H1 (cell line): Measurements from ENCODE around the gene KLHL18. TPM values are rescaled to one million over a fixed set of nuclear protein-coding genes. Genes with fewer than 3 reads are reported as not detected.

Experiments
- polyA plus RNA-seq, 7 experiments: library from polyadenylated mRNA; depleted of rRNA in 3 of 7; stranded (reverse) in 5 of 7; unstranded in 2 of 7; fragments of >200 nt in 5 of 7; fragments of 200-250 nt in 2 of 7; gene quantifications; 1 replicate in 5 of 7; 2 replicates in 1 of 7; 4 replicates in 1 of 7; pipeline versions ENCODE4 v1.2.1 to v1.2.3, GENCODE V29; 2011 to 2013; ENCODE audit warnings: missing spikeins in 2 of 7, mixed read lengths in 2 of 7
- small RNA-seq: library from polyadenylated mRNA; stranded (forward); fragments of <200 nt; extraction: miRNeasy Mini kit (QIAGEN cat#:217004); gene quantifications from one replicate; pipeline ENCODE3, GENCODE V24; 2013; ENCODE audit not compliant: insufficient read depth
- total RNA-seq: library from RNA; stranded (reverse); fragmentation: NEBNext Ultra II Directional; extraction: Animal tissue kit (Norgen Biotek cat#: 25700); gene quantifications from 2 replicates; pipeline ENCODE4 v1.2.1, GENCODE V29; 2021

Gene KLHL18
- total and polyA plus RNA-seq, 2 of the 8 experiments (the other 6 are each of a cell fraction or from before 2014, with no cell fraction given): 19.9 to 31.7 TPM

Small RNAs within 50 kb of the gene (small RNA-seq; reads per million reads assigned to genes)
- gene SNORD13P3: not detected

Other genes starting within 250 kb of the KLHL18 start
- gene SETD2, start 118.8 kb upstream of the KLHL18 start, total RNA-seq: 44.6 and 46.3 TPM in 2 replicates
- gene SETD2, start 118.8 kb upstream of the KLHL18 start, polyA plus RNA-seq (2011; rRNA removed): 10.6 and 15.7 TPM in 2 replicates
- 6.8 and 8.0 TPM in 2 replicates for gene KIF9, start 145 bp upstream of the KLHL18 start, total RNA-seq
- 5.0 and 5.8 TPM in 2 replicates for gene KIF9, start 145 bp upstream of the KLHL18 start, polyA plus RNA-seq (2011; rRNA removed)
- gene PTPN23, start 98.1 kb downstream of the KLHL18 start, total RNA-seq: 44.1 and 46.7 TPM in 2 replicates
- gene PTPN23, start 98.1 kb downstream of the KLHL18 start, polyA plus RNA-seq (2011; rRNA removed): 2.9 and 5.5 TPM in 2 replicates
- gene SCAP, start 193.0 kb downstream of the KLHL18 start, total RNA-seq: 110 and 114 TPM in 2 replicates
- 74.0 and 103 TPM in 2 replicates for gene SCAP, start 193.0 kb downstream of the KLHL18 start, polyA plus RNA-seq (2011; rRNA removed)
- gene ELP6, start 230.8 kb downstream of the KLHL18 start, total RNA-seq: 49.6 and 51.1 TPM in 2 replicates
- gene ELP6, start 230.8 kb downstream of the KLHL18 start, polyA plus RNA-seq (2011; rRNA removed): 78.5 and 78.7 TPM in 2 replicates